ENCODE measurements around the gene SERPINB12.

- TF ChIP-seq CTCF (conservative IDR thresholded peaks at IDR 0.05; ENCODE audit: low read depth, low read length), result no peak
- no peak for TF ChIP-seq EZH2 (IDR thresholded peaks at IDR 0.05; ENCODE audit: borderline replicate concordance, low read depth, low read length, poor library complexity, severe bottlenecking)
Observed at GRCh38 chr18:63551769-63552168, 9.6 kb downstream of the SERPINB12 start.
